IMR-90 (cell line): Measurements from ENCODE around the gene KRTAP9-4. TPM values are rescaled to one million over a fixed set of nuclear protein-coding genes. Genes with fewer than 3 reads are reported as not detected.
"Not testable (repeated sequence)": the region's sequence is repeated elsewhere in the genome, so short reads cannot be mapped to it uniquely, and the experiment has no call there.

Source experiments
- ATAC-seq: fragments of 200-7000 bp; cut with Tn5 transposase; 2 replicates; pipeline ENCODE4 v1.9.1; 2020; ENCODE audit warnings: low read depth, mild to moderate bottlenecking, moderate library complexity
- Bru-seq: library from RNA; stranded (reverse); fragments of 400-500 nt; gene quantifications from one replicate; lab custom pipeline; 2021; lab: Mats Ljungman, UMichigan
- BruChase-seq, 2 experiments: library from RNA; stranded (reverse); fragments of 400-500 nt; gene quantifications; one replicate each; lab custom pipeline; 2021; lab: Mats Ljungman, UMichigan
- BruUV-seq: library from RNA; stranded (reverse); fragments of 400-500 nt; replicated peaks from 2 replicates; lab custom pipeline; 2021; lab: Mats Ljungman, UMichigan
- CTCF ChIA-PET: fragments of 300-600 bp; formaldehyde crosslinking; extraction: SDS; loops from one replicate; lab custom pipeline; 2021; ENCODE audit warnings: antibody characterized with exemption; lab: Yijun Ruan, JAX
- POLR2A ChIA-PET: fragments of 300-600 bp; sonication (Branson Sonifier 250); formaldehyde crosslinking; loops from one replicate; lab custom pipeline; 2022; ENCODE audit warnings: antibody characterized with exemption; ENCODE audit not compliant: unreplicated experiment; lab: Charles Lee
- DNase-seq: peaks from one replicate; pipeline ENCODE4 v3.0.0; 2013
- H2AFZ ChIP-seq: replicated peaks from 2 replicates; pipeline ENCODE3; 2013; ENCODE audit warnings: low read length, mild to moderate bottlenecking; ENCODE audit not compliant: poor library complexity
- H2AK5ac ChIP-seq: 2 replicates; pipeline ENCODE4 v1.6.1; 2013; ENCODE audit warnings: low read depth, low read length, inconsistent platforms
- H2AK9ac ChIP-seq: replicated peaks from 2 replicates; pipeline ENCODE3; 2013; ENCODE audit warnings: mild to moderate bottlenecking, low read depth, low read length, moderate library complexity; ENCODE audit not compliant: poor library complexity
- H2BK120ac ChIP-seq: 2 replicates; pipeline ENCODE4 v1.6.1; 2013; ENCODE audit warnings: low read depth, low read length, inconsistent platforms
- H2BK15ac ChIP-seq: 3 replicates; pipeline ENCODE4 v1.6.1; 2013; ENCODE audit warnings: low read depth, low read length, inconsistent platforms
- H2BK20ac ChIP-seq: 2 replicates; pipeline ENCODE4 v1.6.1; 2013; ENCODE audit warnings: low read depth, mild to moderate bottlenecking, inconsistent platforms, low read length, moderate library complexity
- H2BK5ac ChIP-seq: 2 replicates; pipeline ENCODE4 v1.6.1; 2013; ENCODE audit warnings: mild to moderate bottlenecking, low read depth, low read length, inconsistent platforms; ENCODE audit not compliant: poor library complexity, severe bottlenecking
- H3K14ac ChIP-seq: replicated peaks from 2 replicates; pipeline ENCODE4 v1.6.1; 2013; ENCODE audit warnings: low read depth, low read length, inconsistent platforms
- H3K18ac ChIP-seq: 2 replicates; pipeline ENCODE4 v1.6.1; 2013; ENCODE audit warnings: low read depth, low read length, control low read depth
- H3K23ac ChIP-seq: 2 replicates; pipeline ENCODE4 v1.6.1; 2013; ENCODE audit warnings: low read depth, low read length, inconsistent platforms
- H3K27ac ChIP-seq: 2 replicates; pipeline ENCODE4 v1.5.1; 2013; ENCODE audit warnings: mild to moderate bottlenecking, control low read depth, low read length; ENCODE audit not compliant: insufficient read depth
- H3K27me3 ChIP-seq: 2 replicates; pipeline ENCODE4 v1.6.1; 2013; ENCODE audit warnings: low read length; ENCODE audit not compliant: control insufficient read depth, insufficient read depth
- H3K36me3 ChIP-seq: 2 replicates; pipeline ENCODE4 v1.6.1; 2013; ENCODE audit warnings: low read length, mixed read lengths; ENCODE audit not compliant: control insufficient read depth, insufficient read depth
- H3K4ac ChIP-seq: 2 replicates; pipeline ENCODE4 v1.6.1; 2013; ENCODE audit warnings: low read depth, low read length, inconsistent platforms
- H3K4me1 ChIP-seq: 2 replicates; pipeline ENCODE4 v1.6.1; 2013; ENCODE audit warnings: low read length, mixed read lengths; ENCODE audit not compliant: control insufficient read depth, insufficient read depth
- H3K4me2 ChIP-seq: 2 replicates; pipeline ENCODE4 v1.6.1; 2013; ENCODE audit warnings: low read depth, mild to moderate bottlenecking, control low read depth, low read length, moderate library complexity
- H3K4me3 ChIP-seq: 2 replicates; pipeline ENCODE4 v1.5.1; 2013; ENCODE audit warnings: low read depth, mild to moderate bottlenecking, control low read depth, low read length, moderate library complexity; ENCODE audit not compliant: insufficient read depth
- H3K56ac ChIP-seq: 2 replicates; pipeline ENCODE4 v1.6.1; 2013; ENCODE audit warnings: low read length, inconsistent platforms; ENCODE audit not compliant: insufficient read depth; ENCODE audit errors: extremely low read depth
- H3K79me1 ChIP-seq, 2 experiments: 2 replicates each; pipeline ENCODE4 v1.6.1; 2013; ENCODE audit warnings: low read length in 2 of 2, inconsistent platforms in 1 of 2, low read depth in 1 of 2
- H3K9ac ChIP-seq: 2 replicates; pipeline ENCODE4 v1.6.1; 2013; ENCODE audit warnings: low read depth, low read length, control low read depth
- H3K9me1 ChIP-seq: 2 replicates; pipeline ENCODE4 v1.6.1; 2013; ENCODE audit warnings: low read length, inconsistent platforms; ENCODE audit not compliant: insufficient read depth
- H3K9me3 ChIP-seq: 2 replicates; pipeline ENCODE4 v1.6.1; 2013; ENCODE audit warnings: low read length; ENCODE audit not compliant: control insufficient read depth, insufficient read depth
- H4K20me1 ChIP-seq: 2 replicates; pipeline ENCODE4 v1.6.1; 2013; ENCODE audit warnings: low read length, inconsistent platforms; ENCODE audit not compliant: insufficient read depth
- H4K5ac ChIP-seq: 2 replicates; pipeline ENCODE4 v1.6.1; 2013; ENCODE audit warnings: mild to moderate bottlenecking, low read depth, low read length, control low read depth
- H4K8ac ChIP-seq, 2 experiments: 2 replicates each; pipeline ENCODE4 v1.6.1; 2013; ENCODE audit warnings: low read depth in 2 of 2, low read length in 2 of 2, control low read depth in 1 of 2, inconsistent platforms in 1 of 2
- H4K91ac ChIP-seq: 2 replicates; pipeline ENCODE4 v1.6.1; 2013; ENCODE audit warnings: low read depth, low read length, inconsistent platforms; ENCODE audit not compliant: insufficient read depth
- WGBS, 2 experiments: methylation state at CpG; one replicate each; pipeline versions ENCODE4 v1.1.5 to v1.1.7; 2013; ENCODE audit warnings: missing lambda C conversion rate in 2 of 2; ENCODE audit not compliant: insufficient read length in 1 of 2; ENCODE audit errors: extremely low coverage in 2 of 2; 5-methylcytosine and 5-hydroxymethylcytosine counted together
- dilution Hi-C: fragments of 300-500 bp; cut with HindIII; formaldehyde crosslinking; loops from one replicate; pipeline ENCODE4 v1.14.3; 2018; ENCODE audit warnings: low sequenced_read_pairs; ENCODE audit not compliant: unreplicated experiment
- in situ Hi-C: fragments of 300-500 bp; cut with MboI; formaldehyde crosslinking; loops from 3 replicates; pipeline ENCODE4 v1.14.3; 2019; ENCODE audit warnings: low sequenced_read_pairs, inconsistent platforms, mixed read lengths
- intact Hi-C: fragments of 100-400 bp; cut with micrococcal nuclease; formaldehyde crosslinking; loops from 2 replicates; pipeline ENCODE4 v1.10.0; 2022
- long read RNA-seq: library from polyadenylated mRNA; unstranded; transcript quantifications from one replicate; pipeline ENCODE4 v2.0.0, GENCODE V29; 2021; ENCODE audit not compliant: unreplicated experiment
- polyA plus RNA-seq, 3 experiments: library from polyadenylated mRNA; depleted of rRNA; stranded (reverse); fragments of >200 nt; gene quantifications; 2 replicates each; pipeline ENCODE4 v1.2.3, GENCODE V29; 2012; ENCODE audit warnings: low replicate concordance in 1 of 3
- total RNA-seq: library from RNA; depleted of rRNA; stranded (reverse); fragments of >200 nt; gene quantifications from 2 replicates; pipeline ENCODE4 v1.2.3, GENCODE V29; 2012; rRNA removed

The KRTAP9-4 gene
- total RNA-seq = not detected in 2 replicates
- not detected in 2 replicates for polyA plus RNA-seq (2012; rRNA removed)
- not detected in 2 replicates for polyA plus RNA-seq (2012; cell fraction: cytosol; rRNA removed)
- not detected in 2 replicates for polyA plus RNA-seq (2012; cell fraction: nucleus; rRNA removed; ENCODE audit: low replicate concordance)
- not detected for Bru-seq, nascent RNA
- not detected for BruChase-seq, experiment 1, labeled RNA remaining after a 6-hour chase
- BruChase-seq, experiment 2, labeled RNA remaining after a 2-hour chase = not detected
- long read RNA-seq = 0 reads

DNA sequence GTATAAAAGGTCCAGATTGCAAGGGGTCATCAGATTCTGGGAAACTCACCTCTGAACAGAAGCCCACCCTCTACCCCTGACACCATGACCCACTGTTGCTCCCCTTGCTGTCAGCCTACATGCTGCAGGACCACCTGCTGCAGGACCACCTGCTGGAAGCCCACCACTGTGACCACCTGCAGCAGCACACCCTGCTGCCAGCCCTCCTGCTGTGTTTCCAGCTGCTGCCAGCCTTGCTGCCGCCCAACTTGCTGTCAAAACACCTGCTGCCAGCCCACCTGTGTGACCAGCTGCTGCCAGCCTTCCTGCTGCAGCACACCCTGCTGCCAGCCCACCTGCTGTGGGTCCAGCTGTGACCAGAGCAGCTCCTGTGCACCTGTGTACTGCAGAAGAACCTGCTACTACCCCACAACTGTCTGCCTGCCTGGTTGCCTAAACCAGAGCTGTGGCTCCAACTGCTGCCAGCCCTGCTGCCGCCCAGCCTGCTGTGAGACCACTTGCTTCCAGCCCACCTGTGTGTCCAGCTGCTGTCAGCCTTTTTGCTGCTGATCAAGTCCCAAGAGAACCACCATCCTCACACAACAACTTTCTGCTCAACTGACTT lies at the start of gene KRTAP9-4:
Gene KRTAP9-4, plus strand, starts transcription at position 51 of the 604 bp plus-strand sequence. Its CDS starts 34 bp downstream, at position 85.
- dilution Hi-C loops, ATAC-seq, H4K8ac ChIP-seq, H2BK120ac ChIP-seq, H3K9ac ChIP-seq, H2BK20ac ChIP-seq, intact Hi-C loops, H3K79me1 ChIP-seq, in situ Hi-C loops, H4K20me1 ChIP-seq, H3K27ac ChIP-seq, CTCF ChIA-PET, H2AFZ ChIP-seq, H3K23ac ChIP-seq, H3K14ac ChIP-seq, H4K91ac ChIP-seq, H3K4me1 ChIP-seq, H2AK5ac ChIP-seq, H4K5ac ChIP-seq, H3K4me3 ChIP-seq, H3K9me1 ChIP-seq, H2BK15ac ChIP-seq, H3K56ac ChIP-seq, H2BK5ac ChIP-seq, H3K18ac ChIP-seq, POLR2A ChIA-PET, DNase-seq, BruUV-seq, H3K36me3 ChIP-seq, H3K4me2 ChIP-seq, H2AK9ac ChIP-seq, H3K4ac ChIP-seq, H3K9me3 ChIP-seq: not testable (repeated sequence)
- no CpG with 5 or more reads among the region's 2 CpGs for WGBS, 2 experiments
- peaks cover 22% of the 10 kb centered on the region for H3K27me3 ChIP-seq
